Mesothelial cell of epicardium (in vitro differentiated cells): ENCODE measurements around the gene MID1IP1. TPM values are rescaled to one million over a fixed set of nuclear protein-coding genes. Genes with fewer than 3 reads are reported as not detected.

Source experiments
- DNase-seq, 2 experiments: peaks; one replicate each; pipeline ENCODE4 v3.0.0; 2021; ENCODE audit warnings: low spot score in 2 of 2; ENCODE audit not compliant: unreplicated experiment in 2 of 2
- H3K27ac Mint-ChIP-seq: 2 replicates; pipeline ENCODE4 v1.8.0; 2021; ENCODE audit warnings: mixed read lengths
- H3K27me3 Mint-ChIP-seq: 2 replicates; pipeline ENCODE4 v1.8.0; 2021; ENCODE audit warnings: low read depth, mixed read lengths
- H3K36me3 Mint-ChIP-seq: 2 replicates; pipeline ENCODE4 v1.8.0; 2021; ENCODE audit warnings: mixed read lengths
- H3K4me1 Mint-ChIP-seq: 2 replicates; pipeline ENCODE4 v1.8.0; 2021; ENCODE audit warnings: mixed read lengths
- H3K4me3 Mint-ChIP-seq: 2 replicates; pipeline ENCODE4 v1.8.0; 2021; ENCODE audit warnings: mild to moderate bottlenecking, moderate library complexity, mixed read lengths
- H3K9me3 Mint-ChIP-seq: 2 replicates; pipeline ENCODE4 v1.8.0; 2021; ENCODE audit warnings: mixed read lengths
- total RNA-seq: library from RNA; stranded (reverse); gene quantifications from 3 replicates; pipeline ENCODE4 v1.2.1, GENCODE V29; 2021
- TF ChIP-seq, protein P1 (sequence below): fragments of 200-600 bp; sonication (generic); IDR thresholded peaks from one replicate; pipeline ENCODE4 v1.5.0; 2021; ENCODE audit warnings: antibody characterized with exemption; ENCODE audit not compliant: unreplicated experiment

The MID1IP1 gene
- total RNA-seq, 1 donor from 2014 or later: 21.4 TPM

DNA sequence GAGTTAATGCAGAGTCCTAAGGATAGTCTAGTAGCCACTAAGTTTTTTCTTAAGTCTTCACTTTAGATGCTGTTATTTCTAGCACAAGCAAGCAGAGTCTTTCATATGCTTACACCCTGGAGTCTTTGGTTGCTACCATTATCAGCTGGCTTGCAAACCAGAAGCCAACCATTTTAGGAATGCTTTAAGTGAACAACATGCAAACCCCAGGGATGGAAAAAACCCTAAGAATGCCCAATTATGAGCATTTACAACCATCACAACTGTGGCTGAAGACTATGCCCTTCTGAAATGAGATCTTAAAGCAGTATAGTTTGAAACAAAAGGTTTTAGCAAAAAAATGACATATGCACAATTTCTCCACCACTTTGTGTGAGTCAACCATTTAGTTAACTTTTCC is 6.6 kb downstream of the MID1IP1 start:
- H3K27me3 Mint-ChIP-seq: no peaks in the 10 kb centered on the region
- peaks cover 17% of the 10 kb centered on the region for H3K9me3 Mint-ChIP-seq
- no peak overlapping the region for H3K27ac Mint-ChIP-seq
- H3K36me3 Mint-ChIP-seq: peaks cover 1% of the 10 kb centered on the region
- peaks cover 31% of the 10 kb centered on the region for H3K4me1 Mint-ChIP-seq
- DNase-seq: no peak
- no peak overlapping the region for H3K4me3 Mint-ChIP-seq
- TF ChIP-seq, protein P1, sequence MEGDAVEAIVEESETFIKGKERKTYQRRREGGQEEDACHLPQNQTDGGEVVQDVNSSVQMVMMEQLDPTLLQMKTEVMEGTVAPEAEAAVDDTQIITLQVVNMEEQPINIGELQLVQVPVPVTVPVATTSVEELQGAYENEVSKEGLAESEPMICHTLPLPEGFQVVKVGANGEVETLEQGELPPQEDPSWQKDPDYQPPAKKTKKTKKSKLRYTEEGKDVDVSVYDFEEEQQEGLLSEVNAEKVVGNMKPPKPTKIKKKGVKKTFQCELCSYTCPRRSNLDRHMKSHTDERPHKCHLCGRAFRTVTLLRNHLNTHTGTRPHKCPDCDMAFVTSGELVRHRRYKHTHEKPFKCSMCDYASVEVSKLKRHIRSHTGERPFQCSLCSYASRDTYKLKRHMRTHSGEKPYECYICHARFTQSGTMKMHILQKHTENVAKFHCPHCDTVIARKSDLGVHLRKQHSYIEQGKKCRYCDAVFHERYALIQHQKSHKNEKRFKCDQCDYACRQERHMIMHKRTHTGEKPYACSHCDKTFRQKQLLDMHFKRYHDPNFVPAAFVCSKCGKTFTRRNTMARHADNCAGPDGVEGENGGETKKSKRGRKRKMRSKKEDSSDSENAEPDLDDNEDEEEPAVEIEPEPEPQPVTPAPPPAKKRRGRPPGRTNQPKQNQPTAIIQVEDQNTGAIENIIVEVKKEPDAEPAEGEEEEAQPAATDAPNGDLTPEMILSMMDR: no peak

DNA sequence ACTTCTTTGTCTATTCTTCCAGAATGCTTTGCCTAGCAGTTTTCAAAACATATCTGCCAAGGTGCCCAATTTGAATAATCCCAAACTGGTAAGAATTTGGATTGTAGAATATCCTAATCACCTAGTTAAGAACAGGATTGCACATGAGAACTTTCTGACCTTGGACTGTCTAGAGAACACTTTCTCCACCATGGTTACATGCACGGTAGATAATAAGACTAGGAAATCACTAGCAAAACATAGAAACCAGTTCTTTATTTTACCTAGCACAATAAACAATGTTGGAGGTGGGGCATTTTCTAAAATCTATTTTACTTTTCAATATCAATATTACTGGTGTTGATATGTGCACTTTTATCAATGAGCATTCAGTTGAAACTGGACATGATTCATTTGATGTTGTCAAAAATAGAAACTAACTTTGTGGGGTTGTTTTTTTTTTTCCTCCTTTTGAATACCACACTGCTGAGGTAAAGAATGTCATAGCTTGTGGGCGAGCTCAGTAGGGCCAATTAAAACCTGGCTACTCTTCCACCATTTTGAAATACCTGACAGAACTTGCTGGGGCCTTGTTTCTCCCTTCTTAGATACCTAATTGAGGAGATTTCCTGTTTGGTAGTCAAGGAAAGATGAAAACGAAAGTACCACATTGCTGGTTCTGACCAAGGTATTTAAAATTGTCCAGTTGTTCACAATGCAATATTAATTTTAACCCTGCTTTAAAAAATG is 10.4 kb downstream of the MID1IP1 start:
- Mint-ChIP-seq H3K9me3 (peaks cover 33% of the 10 kb centered on the region), H3K27ac (no peak overlapping the region), H3K4me3 (no peak overlapping the region), H3K36me3 (peaks cover 1% of the 10 kb centered on the region), H3K4me1 (peaks cover 17% of the 10 kb centered on the region), H3K27me3 (no peaks in the 10 kb centered on the region)
- TF ChIP-seq, protein P1: no peak
- no peak for DNase-seq

DNA sequence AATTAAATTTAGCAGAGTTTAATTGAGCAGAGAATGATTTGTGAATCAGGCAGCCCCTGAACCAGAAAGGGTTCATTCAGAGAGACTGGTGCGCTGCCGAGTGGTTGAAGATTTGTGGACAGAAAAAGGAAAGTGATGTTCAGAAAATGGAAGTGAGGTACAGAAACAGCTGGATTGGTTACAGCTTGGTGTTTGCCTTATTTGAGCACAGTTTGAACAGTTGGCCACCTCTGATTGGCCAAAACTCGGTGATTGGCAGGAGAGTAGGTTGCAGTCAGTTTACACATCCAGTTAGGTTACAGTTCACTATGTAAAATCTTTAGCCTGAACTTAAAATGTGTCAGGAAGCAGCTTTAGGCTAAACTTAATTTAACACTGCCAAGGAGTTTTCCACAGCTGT is 14.9 kb downstream of the MID1IP1 start:
- no peak for DNase-seq

DNA sequence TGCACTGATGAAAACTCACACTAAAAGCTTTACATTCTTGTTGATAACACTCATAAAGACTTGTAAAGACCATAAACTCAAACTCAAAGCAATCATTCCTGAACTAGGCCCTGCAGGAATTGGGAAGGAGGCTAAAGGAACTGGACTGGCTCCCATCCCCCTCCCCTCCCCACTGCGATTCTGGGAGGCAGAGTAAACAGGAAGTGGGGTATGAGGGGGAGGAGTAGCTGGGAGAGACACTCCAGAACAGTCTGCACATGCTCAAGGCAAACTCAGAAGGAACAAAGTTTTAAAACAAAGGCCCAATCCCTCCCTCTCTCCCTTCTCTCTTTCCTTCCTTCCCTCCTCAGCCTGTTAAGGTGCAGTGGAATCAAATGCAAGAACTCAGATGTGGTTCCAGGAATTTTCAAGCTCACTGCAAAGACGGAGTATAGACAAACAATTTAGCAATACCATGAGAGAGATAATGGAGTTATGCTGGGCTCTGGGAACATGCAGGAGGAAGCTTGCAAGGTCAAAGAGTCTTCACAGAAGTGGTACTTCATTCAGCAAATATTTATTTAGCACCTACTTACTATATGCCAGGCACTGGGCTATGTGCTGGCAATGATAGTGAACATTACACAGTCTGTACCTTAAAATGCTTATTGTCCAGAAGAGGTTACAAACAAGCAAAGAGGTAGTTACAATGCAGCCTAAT is 15.9 kb downstream of the MID1IP1 start:
- Mint-ChIP-seq H3K27me3 (no peaks in the 10 kb centered on the region), H3K4me3 (no peak overlapping the region), H3K9me3 (peaks cover 22% of the 10 kb centered on the region), H3K27ac (no peak overlapping the region), H3K4me1 (peaks cover under 1% of the 10 kb centered on the region), H3K36me3 (no peaks in the 10 kb centered on the region)
- no peak for DNase-seq
- TF ChIP-seq, protein P1: no peak

More for the DNA sequence above, 14.9 kb downstream of the MID1IP1 start:
- TF ChIP-seq, protein P1: no peak
- Mint-ChIP-seq H3K27me3 (no peaks in the 10 kb centered on the region), H3K4me3 (no peak overlapping the region), H3K36me3 (no peaks in the 10 kb centered on the region), H3K4me1 (peaks cover 8% of the 10 kb centered on the region), H3K9me3 (peaks cover 25% of the 10 kb centered on the region), H3K27ac (no peak overlapping the region)

DNA sequence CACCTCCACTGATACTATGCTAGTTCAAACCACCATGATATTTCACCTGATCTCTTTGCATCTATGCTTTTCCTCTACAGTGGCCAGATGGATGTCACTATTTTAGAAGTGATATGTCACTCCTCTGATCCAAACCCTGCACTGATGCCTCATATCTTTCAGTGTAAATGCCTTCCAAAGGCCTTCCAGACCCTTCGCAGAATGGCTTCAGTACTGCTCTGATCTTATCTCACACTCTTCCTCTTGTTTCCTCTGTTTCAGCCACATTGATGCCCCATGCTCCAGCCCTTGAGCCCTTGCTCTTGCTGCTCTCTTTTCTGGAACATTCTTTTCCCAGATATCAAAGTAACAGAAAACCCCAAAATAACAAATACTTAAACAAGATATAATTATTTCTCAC is 17.9 kb downstream of the MID1IP1 start:
- no peak for DNase-seq
- H3K4me1 Mint-ChIP-seq: no peaks in the 10 kb centered on the region
- TF ChIP-seq, protein P1: no peak
- H3K4me3 Mint-ChIP-seq: no peak overlapping the region
- H3K9me3 Mint-ChIP-seq: peaks cover 12% of the 10 kb centered on the region
- H3K27ac Mint-ChIP-seq: no peak overlapping the region
- no peaks in the 10 kb centered on the region for H3K36me3 Mint-ChIP-seq
- no peaks in the 10 kb centered on the region for H3K27me3 Mint-ChIP-seq
